NCI-H748 treated with DMSO at 0.1 percent for 48 hours (cell line): ENCODE results near the gene MPZ.
"Not testable (repeated sequence)": the region's sequence is repeated elsewhere in the genome, so short reads cannot be mapped to it uniquely, and the experiment has no call there.

Experiments
- DNase-seq: peaks from one replicate; lab custom pipeline; 2025; lab: John Stamatoyannopoulos, UW

Gene MPZ

DNA sequence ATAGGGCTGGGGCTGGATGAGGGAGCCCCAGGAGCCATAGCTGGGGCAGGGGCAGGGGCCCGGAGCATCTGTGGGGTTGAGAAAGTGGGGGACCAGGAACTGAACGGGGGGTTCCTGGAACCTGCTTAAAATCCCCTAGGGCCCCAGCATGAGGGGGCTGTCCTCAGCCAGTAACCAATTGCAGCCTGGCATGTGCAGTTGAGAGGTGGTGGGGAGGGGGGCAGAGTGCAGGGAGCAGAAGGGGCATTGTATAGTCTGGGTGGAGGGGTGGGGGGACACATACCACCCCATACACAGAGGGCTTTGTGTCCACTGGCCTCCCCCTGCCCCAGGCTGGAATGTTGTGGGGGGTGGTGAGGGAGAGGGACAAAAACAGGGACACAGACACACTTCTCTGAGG, at the start of gene MPZ:
MPZ (minus strand) TSS at position 101 of the 400 bp plus-strand sequence; CDS start at position 38, 63 bp downstream.
- DNase-seq = no peak

DNA sequence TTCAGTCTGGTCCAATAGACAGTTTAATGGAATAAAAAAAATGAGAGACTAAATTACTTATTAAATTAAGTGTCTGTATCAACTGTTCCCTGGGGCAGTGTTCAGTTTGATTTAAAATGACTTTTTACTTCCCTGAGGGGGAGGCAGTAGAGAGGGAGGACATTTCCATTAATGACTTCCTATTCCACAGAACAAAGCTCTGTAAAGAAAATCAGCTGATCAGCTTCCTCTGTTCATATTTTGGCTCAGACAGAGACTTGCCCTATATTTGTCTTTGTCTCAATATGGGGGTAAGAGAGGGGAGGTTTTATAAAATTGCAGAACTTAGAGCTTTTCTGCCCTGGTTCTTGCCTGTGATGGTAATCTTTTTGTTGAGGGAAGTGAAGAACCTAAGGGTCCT, 49.5 kb upstream of the MPZ start:
- DNase-seq = no peak

DNA sequence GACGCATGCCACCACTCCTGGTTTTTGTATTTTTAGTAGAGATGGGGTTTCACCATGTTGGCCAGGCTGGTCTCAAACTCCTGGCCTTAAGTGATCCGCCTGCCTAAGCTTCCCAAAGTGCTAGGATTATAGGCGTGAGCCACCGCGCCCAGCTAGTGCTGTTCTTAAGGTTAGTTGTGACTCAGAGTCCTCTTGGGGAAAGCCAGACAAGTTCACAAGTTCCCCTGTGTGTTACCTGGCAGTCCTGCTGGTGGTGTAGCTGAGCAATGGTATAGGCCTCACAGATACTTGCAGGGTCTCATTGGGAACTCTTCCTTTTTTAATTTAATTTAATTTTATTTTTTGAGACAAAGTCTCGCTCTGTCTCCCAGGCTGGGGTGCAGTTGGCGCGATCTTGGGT, 47.3 kb upstream of the MPZ start:
- DNase-seq = no peak

DNA sequence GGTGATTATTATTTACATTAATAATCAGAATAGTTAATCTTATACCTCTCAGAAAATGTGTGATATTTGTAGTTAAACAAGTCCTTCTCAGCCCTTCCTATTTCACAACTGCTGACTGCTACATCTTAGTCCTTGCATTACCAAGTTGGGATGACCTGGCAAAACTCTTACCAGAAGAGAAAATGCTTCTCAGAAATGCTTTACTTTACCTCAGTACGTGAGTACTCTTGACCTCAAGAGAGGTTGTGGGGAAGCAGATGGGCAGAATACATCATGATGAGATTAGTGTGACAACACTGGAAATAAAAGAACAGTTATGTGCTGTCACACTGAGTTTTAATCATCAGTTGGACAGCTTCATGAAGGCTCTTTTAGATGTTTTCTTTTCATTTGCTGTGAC, 41.7 kb upstream of the MPZ start:
- no peak for DNase-seq

DNA sequence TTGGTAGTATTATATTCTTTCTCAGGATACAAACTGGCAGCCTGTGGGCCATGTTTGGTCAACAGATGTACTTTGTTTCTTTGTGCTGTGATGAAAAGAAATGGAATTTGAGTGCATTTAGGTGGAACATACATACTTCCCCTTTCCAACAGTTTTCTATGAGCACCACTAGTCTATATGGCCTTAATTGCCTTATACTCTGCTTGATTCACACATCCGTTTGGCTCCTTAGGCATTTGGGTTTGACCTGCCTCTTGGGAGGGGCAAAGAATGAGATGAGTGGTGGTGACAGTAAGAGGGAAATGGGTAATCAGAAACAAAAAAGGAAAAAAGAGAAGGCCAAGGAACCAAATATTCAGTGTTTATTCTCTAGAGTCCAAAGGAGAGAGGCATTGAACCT, 40.9 kb upstream of the MPZ start:
- no peak for DNase-seq

DNA sequence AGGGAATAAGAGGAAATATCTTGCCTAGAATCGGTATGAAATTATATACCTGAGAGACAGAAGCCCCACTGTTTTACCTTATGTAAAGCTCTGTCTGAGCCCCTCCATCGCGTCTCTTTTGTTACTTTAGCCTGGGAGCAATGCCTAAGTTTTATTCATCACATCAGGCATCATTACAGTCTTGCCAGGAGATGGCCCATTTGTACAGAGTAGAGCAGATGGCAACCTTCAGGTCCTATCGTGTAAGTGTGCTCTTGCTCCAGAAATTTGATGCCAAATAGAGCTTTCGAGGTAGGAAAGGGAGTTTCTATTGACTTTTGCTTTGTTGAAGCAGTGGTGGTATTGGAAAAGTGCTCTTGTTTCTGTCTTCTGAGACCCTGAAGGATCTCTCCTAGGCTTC, 33.1 kb upstream of the MPZ start:
- DNase-seq = no peak

DNA sequence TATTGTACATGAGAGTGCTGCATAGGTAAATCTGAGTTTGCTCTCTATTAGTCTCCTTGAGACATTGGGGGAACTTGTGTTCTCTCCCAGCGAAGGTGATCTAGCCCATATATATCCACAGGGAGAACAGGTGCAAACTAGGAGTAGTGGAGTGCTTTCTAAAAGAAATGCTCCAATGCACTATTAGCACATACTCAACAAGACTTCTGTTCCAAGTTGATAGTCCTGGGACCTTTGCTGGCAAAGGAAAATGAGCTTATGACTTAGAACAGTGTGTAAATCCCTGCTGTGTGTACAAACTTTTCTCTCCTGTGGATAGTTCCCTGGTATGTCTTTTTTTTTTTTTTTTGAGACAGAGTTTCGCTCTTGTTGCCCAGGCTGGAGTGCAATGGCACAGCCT, 32.4 kb upstream of the MPZ start:
- no peak for DNase-seq

DNA sequence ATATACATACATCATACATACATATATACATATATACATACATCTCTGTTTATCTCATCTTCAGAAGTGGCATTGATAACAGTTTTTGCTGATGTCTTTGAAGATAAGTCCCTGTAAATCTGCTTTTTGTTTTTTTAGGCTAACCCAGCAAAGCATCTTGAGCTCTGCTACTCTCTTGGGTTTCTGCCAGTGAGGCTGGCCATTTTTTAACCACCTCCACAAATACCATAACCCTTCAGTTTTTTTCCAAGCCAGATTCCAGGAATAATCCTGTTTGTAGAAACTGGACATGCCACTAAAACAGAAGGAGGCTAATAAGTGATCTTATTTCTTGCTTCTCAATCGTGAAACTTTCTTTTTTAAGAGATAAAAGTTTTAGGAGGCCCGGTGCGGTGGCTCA, 26.0 kb upstream of the MPZ start:
- DNase-seq = no peak

DNA sequence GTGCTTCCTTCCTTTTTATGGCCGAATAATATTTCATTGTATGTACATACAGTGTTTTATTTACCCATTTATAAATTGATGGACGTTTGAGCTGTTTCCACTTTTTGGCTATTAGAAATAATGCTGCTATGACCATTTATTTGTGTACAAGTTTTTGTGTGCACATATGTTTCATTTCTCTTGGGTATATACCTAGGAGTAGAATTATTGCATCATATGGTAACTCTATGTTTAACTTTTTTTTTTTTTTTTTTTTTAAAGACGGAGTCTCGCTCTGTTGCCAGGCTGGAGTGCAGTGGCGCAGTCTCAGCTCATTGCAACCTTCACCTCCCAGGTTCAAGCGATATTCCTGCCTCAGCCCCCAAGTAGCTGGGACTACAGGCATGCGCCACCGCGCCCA, 23.4 kb upstream of the MPZ start:
- no peak for DNase-seq

DNA sequence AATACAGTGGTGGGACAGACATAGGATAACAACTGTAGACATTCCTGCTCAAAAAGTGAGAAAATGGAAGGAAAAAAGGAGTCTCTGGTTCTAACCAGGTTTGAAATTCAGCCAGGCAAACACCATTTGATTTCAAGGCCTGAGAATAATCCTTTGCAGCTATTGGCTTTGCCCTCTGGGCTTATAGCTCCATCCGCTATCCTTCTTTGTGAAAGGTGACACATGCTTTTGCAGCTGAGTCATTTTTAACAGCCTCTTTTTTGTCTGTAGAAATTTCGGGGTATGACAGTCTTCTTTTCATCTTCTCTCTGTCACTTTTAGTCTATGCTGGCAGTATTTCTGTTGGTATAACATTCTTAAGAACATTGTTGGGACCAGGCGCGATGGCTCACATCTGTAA, 20.6 kb upstream of the MPZ start:
- no peak for DNase-seq

DNA sequence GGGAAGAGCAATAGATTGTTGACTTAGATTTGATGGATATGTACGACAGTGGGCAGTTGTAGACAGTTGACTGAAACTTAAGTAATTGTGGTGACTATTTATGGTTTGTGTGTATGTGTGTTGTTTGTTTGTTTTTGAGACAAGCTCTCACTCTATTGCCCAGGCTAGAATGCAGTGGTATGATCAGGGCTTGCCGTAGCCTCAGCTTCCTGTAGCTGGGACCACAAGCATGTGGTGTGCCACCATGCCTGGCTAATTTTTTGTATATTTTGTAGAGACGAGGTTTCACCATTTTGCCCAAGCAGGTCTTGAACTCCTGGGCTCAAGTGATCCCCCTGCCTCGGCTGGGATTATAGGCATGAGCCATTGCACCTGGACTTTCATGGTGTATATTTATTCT, 14.3 kb upstream of the MPZ start:
- no peak for DNase-seq

DNA sequence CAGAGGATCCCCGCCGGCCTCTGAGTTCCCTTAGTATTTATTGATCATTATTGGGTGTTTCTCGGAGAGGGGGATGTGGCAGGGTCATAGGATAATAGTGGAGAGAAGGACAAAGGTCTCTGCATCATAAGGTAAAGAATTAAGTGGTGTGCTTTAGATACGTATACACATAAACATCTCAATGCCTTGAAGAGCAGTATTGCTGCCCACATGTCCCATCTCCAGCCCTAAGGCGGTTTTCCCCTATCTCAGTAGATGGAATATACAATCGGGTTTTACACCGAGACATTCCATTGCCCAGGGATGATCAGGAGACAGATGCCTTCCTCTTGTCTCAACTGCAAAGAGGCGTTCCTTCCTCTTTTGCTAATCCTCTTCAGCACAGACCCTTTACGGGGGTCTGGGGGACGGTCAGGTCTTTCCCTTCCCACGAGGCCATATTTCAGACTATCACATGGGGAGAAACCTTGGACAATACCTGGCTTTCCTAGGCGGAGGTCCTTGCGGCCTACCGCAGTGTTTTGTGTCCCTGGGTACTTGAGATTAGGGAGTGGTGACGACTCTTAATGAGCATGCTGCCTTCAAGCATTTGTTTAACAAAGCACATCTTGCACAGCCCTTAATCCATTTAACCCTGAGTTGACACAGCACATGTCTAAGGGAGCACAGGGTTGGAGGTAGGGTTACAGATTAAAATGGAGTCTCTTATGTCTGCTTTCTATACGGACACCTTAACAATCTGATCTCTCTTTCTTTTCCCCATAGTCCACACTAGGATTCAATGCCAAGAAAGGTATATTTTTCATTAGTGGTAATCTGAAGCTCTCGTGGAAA, 6.3 kb upstream of the MPZ start:
- DNase-seq = not testable (repeated sequence)

DNA sequence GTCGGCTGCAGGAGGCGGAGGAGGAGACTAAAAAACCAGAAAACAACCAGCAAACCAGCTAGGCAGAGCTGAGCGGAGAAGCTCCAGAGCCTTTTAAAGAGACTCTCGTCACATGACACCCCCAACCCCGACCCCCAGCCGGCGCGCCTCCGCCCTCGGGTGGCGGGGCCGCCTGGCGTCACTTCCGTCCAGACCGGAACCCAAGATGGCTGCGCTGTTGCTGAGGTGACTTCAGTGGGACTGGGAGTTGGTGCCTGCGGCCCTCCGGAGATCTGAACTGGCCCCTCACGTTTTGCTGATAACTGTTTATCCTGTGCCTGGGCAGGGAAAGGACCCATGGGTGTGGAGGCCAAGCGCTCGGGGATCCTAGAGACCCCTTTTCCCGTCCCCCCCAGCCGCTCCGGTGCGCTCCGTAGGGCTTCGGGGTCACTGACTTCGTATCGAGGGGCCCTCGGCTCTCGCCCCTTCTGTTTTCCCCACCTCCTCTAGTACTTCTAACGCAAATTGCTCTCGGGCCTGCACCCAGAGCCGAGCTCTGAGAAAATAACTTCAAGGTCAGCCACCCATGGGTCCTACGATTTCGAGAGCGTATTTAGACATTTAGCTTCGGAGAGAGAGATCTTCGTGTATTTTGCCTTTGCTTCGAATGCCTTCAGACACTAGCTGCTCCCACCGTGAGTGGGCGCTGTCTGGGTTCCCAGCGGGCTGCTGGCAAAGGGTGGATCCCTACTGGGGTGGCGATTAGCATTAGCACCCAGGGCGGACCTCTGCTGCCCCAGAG, 4.6 kb upstream of the MPZ start, which contains the start of gene SDHC:
SDHC (plus strand) TSS at position 181 of the 781 bp plus-strand sequence; CDS start at position 206, 25 bp downstream.
- peak; percentile 60 for DNase-seq

DNA sequence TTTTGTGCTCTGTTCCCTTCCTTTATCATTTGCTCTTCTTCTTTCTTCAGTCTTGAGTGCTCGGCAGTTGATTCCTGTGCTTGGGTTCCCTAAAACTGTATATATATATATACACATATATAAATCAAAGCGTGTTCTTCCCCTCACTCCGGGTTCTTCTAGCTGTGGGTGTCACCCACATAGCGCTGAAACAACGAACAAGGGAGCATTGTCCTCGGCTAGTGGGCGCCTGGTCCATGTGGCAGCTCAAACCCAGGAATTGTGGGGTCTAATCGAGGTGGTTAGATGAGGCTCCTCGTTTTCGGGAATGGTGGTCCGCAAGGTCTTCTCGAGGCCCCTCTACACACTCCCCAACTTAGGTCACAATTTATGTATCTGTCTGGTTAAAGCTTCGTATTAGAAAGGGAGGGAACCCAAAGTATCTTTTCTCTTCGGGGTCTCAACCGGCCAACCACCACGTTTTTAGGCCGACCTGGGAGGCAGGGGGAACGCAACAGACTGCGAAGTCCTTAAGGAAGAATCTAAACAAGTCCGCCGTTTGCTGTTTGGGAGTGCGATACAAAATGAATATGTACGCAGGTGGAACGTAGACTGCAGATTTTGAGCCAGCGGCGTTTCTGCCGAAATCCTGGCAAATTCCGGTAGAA, 3.9 kb upstream of the MPZ start:
- DNase-seq = no peak

DNA sequence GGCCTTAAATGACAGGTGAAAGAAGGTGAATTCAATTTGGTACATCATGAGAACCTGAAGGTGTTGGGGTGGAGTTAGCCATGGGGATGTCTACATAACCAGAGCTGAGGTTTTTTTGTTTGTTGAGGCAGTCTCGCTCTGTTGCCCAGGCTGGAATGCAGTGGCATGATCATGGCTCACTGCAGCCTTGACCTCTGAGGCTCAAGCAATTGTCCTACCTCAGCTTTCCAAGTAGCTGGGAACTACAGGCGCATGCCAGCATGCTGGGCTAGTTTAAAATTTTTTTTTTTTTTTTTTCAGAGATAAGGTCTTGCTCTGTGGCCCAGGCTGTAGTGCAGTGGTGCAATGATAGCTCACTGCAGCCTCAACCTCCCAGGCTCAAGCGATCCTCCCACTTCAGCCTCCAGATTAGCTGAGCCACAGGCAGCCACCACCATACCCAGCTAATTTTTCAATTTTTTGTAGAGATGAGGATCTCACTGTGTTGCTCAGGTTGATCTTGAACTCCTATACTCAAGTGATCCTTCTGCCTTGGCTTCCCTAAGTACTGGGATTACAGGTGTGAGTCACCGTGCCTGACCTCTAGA, 1.9 kb upstream of the MPZ start:
- no peak for DNase-seq

DNA sequence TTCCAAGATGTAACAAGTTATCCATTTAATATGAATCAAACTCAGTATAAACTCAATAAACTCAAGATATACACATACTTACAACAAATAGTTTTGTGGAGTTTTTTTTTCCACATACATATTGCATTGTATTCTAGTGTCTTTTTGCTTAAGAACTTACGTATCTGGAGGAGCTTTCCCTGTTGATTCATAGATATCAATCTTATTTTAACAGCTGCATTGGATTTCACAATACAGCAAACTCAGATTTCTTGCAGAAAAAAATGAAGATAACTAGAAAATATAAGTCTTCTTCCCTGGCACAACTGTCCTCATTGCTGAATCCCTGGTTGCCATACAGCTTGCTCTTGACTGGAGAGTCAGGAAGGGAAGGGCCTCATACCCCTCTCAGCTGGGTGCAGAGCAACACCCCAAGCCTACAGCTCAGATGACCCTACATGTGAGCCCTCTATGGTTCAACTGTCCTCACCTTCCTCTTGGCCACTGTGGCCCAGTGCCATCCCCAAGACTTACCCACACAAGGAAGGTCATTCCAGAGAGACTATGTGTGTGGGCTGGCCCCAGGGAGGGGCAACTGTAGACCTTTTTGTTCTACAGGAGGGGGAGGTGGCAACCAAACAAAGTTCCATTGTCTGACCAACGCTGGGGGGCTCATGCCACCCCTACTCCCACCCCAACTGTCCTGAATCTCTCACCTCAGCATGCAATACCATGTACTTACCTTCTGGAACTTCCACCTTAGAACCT, 1.7 kb downstream of the MPZ start:
- no peak for DNase-seq

DNA sequence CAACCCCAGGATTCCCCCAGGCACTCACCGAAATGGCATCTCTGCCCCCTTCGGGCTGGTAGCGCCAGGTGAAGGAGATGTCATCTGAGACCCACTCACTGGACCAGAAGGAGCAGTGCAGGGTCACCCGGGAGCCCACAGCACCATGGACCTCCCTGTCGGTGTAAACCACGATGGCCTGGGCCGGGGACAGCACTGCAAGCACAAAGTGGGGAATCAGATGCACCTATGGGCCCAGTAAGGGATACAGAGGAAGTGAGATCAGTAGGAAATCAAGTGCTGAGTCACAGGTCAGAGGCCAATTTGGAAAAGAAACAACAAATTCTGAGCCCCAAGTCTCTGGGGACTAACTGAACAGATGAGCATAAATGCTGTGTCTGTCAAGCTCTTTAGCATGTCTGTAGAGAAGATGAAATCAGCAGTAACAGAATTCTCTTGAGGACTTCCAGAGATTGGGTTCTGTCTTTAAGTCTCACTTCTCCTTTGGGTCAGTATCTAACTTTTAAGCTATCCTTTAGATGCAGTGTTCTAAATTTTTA, 2.5 kb downstream of the MPZ start:
- no peak for DNase-seq

DNA sequence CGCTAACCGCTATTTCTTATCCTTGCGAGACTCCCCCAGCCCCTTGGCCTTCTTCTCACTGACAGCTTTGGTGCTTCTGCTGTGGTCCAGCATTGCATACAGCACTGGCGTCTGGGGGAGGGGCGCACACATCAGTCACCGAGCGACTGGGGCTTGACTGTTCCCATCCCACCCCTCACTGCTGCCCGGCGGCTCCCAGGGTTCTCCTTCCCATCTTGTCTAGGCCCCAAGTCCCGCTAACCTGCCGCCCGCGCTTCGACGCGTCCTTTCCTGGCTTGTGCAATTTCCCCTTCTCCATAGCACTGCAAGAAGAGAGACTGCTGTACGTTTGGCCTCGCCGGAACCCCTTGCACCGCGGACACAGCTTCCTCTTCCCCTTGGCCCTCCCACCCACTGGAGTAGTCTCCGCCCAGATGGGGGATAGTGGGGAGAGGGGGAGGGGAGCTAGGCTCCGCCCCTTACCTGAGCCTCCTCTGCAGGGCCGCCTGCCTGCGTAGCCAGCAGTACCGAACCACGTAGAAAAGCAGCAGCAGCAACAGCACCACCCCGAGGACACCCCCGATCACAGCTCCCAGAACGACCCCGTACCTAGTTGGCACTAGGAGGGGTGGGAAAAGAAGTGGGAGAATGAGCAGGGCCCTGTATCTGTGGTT, 3.8 kb downstream of the MPZ start:
- no peak for DNase-seq

DNA sequence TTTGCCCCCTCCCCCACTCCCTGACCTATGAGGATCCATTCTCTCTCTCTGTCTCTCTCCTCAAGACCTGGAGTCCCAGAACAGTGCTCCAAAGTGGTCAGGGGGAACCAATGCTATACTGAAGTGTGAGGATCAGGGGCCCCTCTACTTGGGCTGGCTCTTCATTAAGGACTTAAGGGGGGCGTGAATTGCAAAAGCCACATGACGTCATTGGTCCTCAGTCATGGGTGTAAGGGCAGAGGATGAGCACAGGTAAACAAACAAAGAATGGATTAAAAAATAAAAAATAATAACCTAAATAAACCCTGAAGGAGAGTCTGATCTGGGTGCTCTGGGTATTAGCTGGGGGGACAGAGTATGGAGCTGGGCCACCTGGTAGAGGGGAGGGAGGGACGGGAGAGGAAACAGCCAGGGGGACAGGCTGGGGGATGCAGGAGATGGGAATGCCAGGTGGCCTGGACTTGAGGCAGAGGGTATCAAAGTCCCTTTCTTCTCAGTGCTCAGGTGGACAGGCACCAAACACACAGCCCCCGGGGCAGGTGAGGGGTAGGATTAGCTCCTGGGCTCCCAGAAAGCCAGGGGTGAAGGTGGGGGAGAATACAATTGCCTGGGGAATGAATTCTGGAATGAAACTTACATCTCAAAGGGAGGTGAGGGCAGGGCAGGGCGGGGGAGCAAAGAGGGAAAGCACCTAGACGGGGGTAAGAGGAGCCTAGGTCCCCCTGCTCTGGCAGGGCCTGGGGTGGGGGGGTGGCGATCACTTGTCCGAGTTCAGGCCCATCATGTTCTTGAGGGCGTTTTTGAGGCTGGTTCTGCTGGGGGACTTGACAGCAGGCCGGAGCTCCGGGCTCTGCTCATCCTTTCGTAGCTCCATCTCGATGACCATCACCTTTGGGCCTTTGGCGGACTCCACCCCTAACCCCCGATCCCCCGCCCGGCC, 4.6 kb downstream of the MPZ start:
- DNase-seq = no peak

DNA sequence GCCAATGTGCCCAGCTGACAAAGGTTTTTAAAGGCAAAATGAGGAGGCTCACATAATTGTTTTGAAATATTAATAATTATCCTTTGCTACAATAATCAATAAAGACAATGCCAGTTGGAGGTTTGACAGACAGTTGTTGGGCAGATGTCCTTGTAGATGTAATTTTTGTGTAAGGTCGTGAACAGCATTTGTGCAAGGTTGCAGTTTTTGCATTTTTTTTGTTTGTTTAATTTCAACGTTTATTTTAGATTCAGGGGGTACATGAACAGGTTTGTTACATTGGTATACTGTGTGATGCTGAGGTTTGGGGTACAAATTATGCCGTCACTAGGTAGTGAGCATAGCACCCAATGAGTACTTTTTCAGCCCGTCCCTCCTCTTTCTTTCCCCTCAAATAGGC, 9.3 kb downstream of the MPZ start:
- no peak for DNase-seq
